ENCODE data around the gene CBX3.
"Not testable (repeated sequence)": the region's sequence is repeated elsewhere in the genome, so short reads cannot be mapped to it uniquely, and the experiment has no call there.

The CBX3 gene

DNA sequence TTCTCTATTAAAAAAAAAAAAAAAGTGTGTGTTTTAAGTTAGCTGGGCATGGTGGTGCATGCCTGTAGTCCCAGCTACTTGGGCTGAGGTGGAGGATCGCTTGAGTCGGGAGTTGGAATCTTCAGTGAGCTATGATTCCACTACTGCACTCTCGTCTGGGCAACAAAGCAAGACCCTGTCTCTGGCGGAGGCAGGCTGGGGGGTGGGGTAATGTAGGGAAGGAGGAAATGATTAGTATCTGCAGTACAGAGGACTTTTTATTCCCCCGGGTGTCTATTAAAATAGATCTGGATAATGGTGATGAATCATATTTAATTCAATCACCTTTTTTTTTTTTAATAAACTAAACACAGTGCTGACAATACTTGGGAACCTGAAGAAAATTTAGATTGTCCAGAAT lies 6.5 kb downstream of the CBX3 start:
- DNase-seq: no peak

DNA sequence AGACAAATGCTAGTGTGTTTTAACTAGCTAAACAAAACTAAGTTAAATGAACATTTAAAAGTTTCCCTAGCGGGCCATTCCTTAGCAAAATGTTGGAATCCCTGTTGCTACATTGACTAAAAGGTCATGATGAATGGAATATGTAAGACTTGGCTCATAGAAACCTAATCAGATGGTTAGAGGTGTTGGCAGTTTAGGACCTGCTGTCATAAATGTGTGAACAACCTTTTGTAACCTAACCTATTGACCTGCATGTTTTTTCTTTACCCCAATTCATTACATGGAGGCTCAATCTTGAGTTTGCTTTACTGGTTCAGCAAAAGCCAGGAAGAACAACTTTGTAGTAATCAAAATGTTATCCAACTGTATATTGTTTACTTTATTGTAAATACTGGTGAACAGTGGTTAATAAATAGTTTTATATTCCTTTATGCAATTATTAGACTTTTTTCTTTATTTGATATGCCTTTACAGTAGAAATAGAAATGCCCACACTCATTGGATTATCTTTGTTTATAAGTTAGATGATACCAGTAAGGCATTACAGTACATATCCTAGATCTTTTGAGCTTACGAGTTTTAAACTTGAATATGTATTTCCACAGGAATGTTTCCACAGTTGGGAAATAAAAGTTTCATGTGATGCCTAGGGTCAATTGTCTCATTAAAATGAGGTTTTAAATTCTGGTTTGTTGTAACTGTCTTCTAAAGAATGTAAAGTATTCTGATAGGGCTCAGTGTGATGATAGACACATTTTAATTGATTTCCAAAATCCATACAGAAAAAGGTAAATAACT lies 11.6 kb downstream of the CBX3 start:
- no peak for DNase-seq

- no peak for DNase-seq
Measured at GRCh38 chr7:26213807-26214515, 12.4 kb downstream of the CBX3 start.

DNA sequence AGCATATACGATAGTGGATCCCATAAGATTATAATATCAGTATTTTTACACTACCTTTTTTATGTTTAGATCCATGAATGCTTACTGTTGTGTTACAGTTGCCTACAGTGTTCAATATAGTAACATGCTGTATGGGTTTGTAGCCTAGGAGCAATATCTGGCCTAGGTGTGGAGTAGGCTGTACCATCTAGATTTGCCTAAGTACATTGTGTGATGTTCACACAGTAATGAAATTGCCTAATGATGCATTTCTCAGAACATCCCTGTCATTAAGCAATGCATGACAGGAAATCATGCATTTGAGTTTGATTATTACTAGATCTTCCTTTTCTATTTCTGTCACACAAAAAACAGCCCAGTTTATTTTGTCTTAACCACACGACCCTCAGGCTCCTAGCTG lies 14.5 kb downstream of the CBX3 start:
- DNase-seq: no peak

GRCh38 chr7:26224359-26224758 lies 22.8 kb downstream of the CBX3 start:
- DNase-seq: no peak

GRCh38 chr7:26227987-26228386 lies 26.4 kb downstream of the CBX3 start:
- DNase-seq: no peak

GRCh38 chr7:26233902-26234511 lies 32.5 kb downstream of the CBX3 start:
- no peak for DNase-seq

- DNase-seq: no peak
Measured at GRCh38 chr7:26237035-26237807, 35.7 kb downstream of the CBX3 start.

GRCh38 chr7:26238032-26238431 lies 36.5 kb downstream of the CBX3 start:
- DNase-seq: no peak

- DNase-seq: no peak
Measured at GRCh38 chr7:26245150-26245549, 43.6 kb downstream of the CBX3 start.

DNA sequence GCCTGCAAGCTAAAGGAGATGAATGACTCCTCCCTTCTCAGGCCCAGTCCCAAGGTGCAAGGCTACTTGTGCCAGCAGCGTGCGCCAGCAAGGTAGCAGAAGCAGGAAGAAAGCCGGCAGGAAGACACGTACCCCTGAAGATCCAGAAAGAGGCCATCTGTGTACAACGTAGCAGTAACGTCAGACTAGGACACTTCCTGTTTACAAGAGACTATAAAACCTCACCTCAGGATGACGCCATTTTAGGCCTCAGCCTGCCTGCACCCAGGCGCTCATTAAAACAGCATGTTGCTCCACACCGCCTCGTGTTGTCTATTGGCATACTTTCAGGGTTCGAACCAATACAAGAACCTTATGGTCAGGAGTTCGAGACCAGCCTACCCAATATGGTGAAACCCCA lies 48.7 kb downstream of the CBX3 start:
- no peak for DNase-seq

DNA sequence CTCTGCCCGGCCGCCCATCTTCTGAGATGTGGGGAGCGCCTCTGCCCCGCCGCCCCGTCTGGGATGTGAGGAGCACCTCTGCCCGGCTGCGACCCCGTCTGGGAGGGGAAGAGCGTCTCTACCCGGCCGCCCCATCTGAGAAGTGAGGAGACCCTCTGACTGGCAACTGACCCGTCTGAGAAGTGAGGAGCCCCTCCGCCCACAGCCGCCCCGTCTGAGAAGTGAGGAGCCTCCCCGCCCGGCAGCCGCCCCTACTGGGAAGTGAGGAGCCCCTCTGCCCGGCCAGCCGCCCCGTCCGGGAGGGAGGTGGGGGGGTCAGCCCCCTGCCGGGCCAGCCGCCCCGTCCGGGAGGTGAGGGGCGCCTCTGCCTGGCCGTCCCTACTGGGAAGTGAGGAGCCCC lies 60.3 kb downstream of the CBX3 start:
- not testable (repeated sequence) for DNase-seq
